Measurements from ENCODE around the gene HPCAL1. TPM values are rescaled to one million over a fixed set of nuclear protein-coding genes. Genes with fewer than 3 reads are reported as not detected.

Gene HPCAL1
- total RNA-seq, 6 experiments from 2014 or later = 36.3 to 60.3 (median 57.2) TPM

DNA sequence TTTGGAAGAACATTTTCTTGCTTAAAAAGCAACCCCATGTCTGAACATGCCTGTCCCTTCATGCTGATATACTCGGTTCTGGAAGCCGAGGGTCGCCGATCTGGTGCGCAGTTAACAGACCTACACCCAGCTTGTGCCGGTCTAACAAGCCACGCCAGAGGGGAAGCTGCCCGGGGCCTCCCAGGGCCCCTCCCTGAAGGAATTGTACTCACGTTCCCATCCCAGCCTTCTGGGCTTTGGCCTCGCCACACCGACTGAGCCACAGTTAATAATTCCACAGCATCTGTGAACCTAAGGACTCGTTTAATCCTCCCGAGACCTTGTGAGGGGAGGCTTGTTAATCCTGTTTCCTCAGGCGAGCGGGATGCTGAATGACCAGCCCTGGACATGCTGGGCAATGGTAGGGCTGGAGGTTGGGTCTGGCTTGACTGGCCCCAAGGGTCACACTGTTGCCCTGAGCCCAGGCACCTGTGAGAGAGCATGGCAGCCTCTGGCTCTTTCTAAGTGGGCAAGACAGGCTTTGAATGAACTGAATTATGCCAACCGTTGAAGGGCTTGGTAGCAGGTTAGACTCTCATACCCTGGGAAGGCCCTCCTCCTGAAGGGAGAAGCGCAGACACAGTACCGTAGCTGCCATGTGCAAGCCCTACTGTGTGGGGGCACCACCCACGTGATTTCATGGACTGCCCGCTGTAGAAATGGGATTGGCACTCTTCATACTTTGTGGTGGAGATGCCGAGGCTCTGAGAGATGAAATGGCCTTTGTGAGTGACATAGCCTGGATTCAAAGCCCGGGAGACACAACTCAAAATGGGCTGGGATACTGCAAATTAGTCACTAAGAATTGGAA is 173.3 kb downstream of the HPCAL1 start:
- Mint-ChIP-seq H3K9me3 (no peaks in the 10 kb centered on the region), H3K36me3 (ENCODE audit: low read depth) (no peaks in the 10 kb centered on the region), H3K4me3 (no peak overlapping the region), H3K27ac (no peak overlapping the region), H3K4me1 (ENCODE audit: low read depth) (no peaks in the 10 kb centered on the region), H3K27me3 (ENCODE audit: insufficient read depth) (peaks cover 19% of the 10 kb centered on the region)
- TF ChIP-seq, protein P1, sequence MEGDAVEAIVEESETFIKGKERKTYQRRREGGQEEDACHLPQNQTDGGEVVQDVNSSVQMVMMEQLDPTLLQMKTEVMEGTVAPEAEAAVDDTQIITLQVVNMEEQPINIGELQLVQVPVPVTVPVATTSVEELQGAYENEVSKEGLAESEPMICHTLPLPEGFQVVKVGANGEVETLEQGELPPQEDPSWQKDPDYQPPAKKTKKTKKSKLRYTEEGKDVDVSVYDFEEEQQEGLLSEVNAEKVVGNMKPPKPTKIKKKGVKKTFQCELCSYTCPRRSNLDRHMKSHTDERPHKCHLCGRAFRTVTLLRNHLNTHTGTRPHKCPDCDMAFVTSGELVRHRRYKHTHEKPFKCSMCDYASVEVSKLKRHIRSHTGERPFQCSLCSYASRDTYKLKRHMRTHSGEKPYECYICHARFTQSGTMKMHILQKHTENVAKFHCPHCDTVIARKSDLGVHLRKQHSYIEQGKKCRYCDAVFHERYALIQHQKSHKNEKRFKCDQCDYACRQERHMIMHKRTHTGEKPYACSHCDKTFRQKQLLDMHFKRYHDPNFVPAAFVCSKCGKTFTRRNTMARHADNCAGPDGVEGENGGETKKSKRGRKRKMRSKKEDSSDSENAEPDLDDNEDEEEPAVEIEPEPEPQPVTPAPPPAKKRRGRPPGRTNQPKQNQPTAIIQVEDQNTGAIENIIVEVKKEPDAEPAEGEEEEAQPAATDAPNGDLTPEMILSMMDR (IDR thresholded peaks at IDR 0.05) = no peak
- DNase-seq = no peak

DNA sequence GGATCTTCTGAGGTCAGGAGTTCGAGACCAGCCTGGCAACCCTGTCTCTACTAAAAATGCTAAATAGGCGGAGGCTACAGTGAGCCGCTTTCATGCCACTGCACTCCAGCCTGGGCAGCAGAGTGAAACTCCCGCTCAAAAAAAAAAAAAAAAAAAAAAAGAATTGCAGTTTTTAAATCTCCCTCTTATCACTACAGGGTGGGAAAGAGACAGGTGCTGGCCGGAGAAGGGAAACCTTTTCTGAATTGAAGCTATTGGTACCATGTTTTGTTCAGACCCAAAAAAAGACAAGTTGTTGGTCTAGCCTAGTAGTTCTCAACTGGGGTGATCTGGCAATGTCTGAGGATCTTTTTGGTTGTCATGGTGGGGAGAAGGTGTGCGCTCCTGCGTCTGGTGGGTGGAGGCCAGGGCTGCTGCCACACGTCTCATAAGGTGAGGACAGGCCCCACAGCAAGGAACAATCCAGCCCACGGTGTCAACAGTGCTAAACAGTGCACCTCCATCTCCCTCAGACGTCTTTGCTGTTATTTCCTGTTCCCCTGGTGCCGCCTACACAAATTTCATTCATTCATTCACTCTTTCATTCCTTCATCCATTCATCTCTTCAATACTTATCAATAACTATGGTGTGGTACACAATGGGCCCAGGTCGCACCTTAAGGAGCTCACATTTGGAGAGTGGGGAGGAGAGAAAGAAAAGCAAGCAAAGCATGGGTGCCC is 174.2 kb downstream of the HPCAL1 start:
- TF ChIP-seq, protein P1 (IDR thresholded peaks at IDR 0.05) = no peak
- H3K27ac Mint-ChIP-seq = no peak overlapping the region
- H3K36me3 Mint-ChIP-seq (ENCODE audit: low read depth) = no peaks in the 10 kb centered on the region
- H3K4me3 Mint-ChIP-seq = no peak overlapping the region
- peaks cover 23% of the 10 kb centered on the region for H3K27me3 Mint-ChIP-seq (ENCODE audit: insufficient read depth)
- no peak for DNase-seq
- no peaks in the 10 kb centered on the region for H3K9me3 Mint-ChIP-seq
- no peaks in the 10 kb centered on the region for H3K4me1 Mint-ChIP-seq (ENCODE audit: low read depth)

Other genes with a start within 250 kb of the HPCAL1 start
- 1 to 10 TPM in 4 of 6 experiments, under 1 TPM in 2; 0.24 to 2.0 (median 1.4) TPM for gene CYS1, start 222.5 kb upstream of the HPCAL1 start, total RNA-seq (2021; fragmentation: NEBNext Ultra II Directional; extraction: Animal tissue kit (Norgen Biotek cat#: 25700))
- 100 to 1,000 TPM in 5 of 6 experiments, 10 to 100 TPM in 1; 76.4 to 179 (median 158) TPM for gene RRM2, start 180.2 kb upstream of the HPCAL1 start, total RNA-seq (2021; fragmentation: NEBNext Ultra II Directional; extraction: Animal tissue kit (Norgen Biotek cat#: 25700))
- 100 to 1,000 TPM; 116 to 155 (median 143) TPM for gene ODC1, start 145.4 kb downstream of the HPCAL1 start, total RNA-seq (2021; fragmentation: NEBNext Ultra II Directional; extraction: Animal tissue kit (Norgen Biotek cat#: 25700))